ENCODE data around the gene LIME1. TPM values are rescaled to one million over a fixed set of nuclear protein-coding genes. Genes with fewer than 3 reads are reported as not detected.

Gene LIME1
- total RNA-seq, 1 donor from 2014 or later: 12.5 TPM

DNA sequence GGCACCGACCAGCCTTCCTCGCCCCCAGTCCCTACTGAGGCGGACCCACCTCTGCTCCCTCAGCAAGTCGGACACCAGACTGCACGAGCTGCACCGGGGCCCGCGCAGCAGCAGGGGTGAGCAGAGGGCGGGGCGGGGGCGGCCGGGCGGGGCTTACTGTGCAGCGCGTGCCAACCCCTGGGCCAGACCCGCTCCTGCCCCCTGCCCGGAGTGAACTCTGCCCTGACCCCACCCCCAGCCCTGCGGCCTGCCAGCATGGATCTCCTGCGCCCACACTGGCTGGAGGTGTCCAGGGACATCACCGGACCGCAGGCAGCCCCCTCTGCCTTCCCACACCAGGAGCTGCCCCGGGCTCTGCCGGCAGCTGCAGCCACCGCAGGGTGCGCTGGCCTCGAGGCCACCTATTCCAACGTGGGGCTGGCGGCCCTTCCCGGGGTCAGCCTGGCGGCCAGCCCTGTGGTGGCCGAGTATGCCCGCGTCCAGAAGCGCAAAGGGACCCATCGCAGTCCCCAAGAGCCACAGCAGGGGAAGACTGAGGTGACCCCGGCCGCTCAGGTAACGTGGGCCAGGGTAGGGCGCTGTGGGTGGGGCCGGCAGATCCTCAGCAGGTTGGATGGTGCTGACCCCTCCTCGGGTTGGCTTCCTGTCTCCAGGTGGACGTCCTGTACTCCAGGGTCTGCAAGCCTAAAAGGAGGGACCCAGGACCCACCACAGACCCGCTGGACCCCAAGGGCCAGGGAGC, 1.7 kb downstream of the LIME1 start:
- Mint-ChIP-seq H3K27ac (ENCODE audit: unreplicated experiment) (no peak overlapping the region), H3K4me3 (ENCODE audit: unreplicated experiment) (no peak overlapping the region), H3K9me3 (ENCODE audit: unreplicated experiment) (no peaks in the 10 kb centered on the region), H3K36me3 (ENCODE audit: unreplicated experiment) (peaks cover 7% of the 10 kb centered on the region), H3K27me3 (ENCODE audit: unreplicated experiment) (no peaks in the 10 kb centered on the region), H3K4me1 (ENCODE audit: unreplicated experiment) (no peaks in the 10 kb centered on the region)
- TF ChIP-seq CTCF (IDR thresholded peaks at IDR 0.05): no peak
- DNase-seq (ENCODE audit: extremely low spot score, unreplicated experiment): no peak

DNA sequence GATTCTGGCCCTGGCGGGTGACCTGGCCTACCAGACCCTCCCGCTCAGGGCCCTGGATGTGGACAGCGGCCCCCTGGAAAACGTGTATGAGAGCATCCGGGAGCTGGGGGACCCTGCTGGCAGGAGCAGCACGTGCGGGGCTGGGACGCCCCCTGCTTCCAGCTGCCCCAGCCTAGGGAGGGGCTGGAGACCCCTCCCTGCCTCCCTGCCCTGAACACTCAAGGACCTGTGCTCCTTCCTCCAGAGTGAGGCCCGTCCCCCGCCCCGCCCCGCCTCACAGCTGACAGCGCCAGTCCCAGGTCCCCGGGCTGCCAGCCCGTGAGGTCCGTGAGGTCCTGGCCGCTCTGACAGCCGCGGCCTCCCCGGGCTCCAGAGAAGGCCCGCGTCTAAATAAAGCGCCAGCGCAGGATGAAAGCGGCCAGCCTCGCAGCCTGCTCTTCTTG, 2.2 kb downstream of the LIME1 start:
- H3K4me3 Mint-ChIP-seq (ENCODE audit: unreplicated experiment): no peak overlapping the region
- DNase-seq (ENCODE audit: extremely low spot score, unreplicated experiment): no peak
- no peaks in the 10 kb centered on the region for H3K27me3 Mint-ChIP-seq (ENCODE audit: unreplicated experiment)
- H3K27ac Mint-ChIP-seq (ENCODE audit: unreplicated experiment): no peak overlapping the region
- H3K4me1 Mint-ChIP-seq (ENCODE audit: unreplicated experiment): no peaks in the 10 kb centered on the region
- no peaks in the 10 kb centered on the region for H3K9me3 Mint-ChIP-seq (ENCODE audit: unreplicated experiment)
- TF ChIP-seq CTCF (IDR thresholded peaks at IDR 0.05): no peak
- H3K36me3 Mint-ChIP-seq (ENCODE audit: unreplicated experiment): peaks cover 5% of the 10 kb centered on the region

DNA sequence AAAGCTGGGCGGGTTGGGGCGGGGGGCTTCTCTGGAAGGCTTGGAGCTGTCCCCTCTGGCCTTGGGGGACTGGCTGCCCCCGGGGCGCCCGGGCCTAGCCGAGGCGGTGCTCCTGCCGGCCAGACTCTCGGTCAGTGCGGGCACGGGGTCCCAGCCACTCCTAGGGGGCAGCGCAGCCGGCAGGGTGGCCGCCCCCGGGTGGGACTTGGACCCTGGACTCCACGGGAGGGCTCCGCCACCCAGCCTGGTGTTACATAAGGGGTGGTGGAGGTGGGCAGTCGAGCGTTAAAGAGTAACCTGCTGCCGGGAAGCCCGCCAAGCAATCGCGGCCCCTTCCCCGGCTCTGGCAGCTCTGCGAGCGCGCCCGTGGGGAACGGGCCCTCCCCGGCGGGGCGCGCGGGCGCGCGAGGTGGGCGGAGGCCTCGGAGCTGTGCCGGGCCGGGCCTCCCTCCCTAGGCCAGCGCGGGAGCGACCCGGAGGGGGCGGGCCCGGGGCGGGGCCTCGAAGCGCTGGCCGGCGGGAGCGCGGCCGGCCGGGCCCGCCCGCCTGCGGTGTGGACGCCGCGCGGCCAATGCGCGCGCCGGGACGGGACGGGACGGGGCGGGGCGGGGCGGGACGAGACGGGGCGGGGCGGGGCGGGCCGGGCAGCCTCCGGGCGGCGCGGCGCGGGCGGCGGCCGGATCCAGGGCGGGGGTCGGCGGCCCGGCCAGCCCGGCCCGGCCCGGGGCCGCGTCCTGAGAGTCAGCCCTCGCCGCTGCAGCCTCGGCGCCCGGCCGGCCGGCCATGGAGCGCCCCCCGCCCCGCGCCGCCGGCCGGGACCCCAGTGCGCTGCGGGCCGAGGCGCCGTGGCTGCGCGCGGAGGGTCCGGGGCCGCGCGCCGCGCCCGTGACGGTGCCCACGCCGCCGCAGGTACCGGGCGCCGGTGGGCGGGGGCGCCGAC, 2.9 kb downstream of the LIME1 start, which contains the start of gene SLC2A4RG:
SLC2A4RG (plus strand) TSS at position 647 of the 940 bp plus-strand sequence; CDS start at position 784, 137 bp downstream.
- H3K27me3 Mint-ChIP-seq (ENCODE audit: unreplicated experiment): no peaks in the 10 kb centered on the region
- TF ChIP-seq CTCF (IDR thresholded peaks at IDR 0.05): no peak
- peak within 1 kb of the TSS; percentile 74 for H3K4me3 Mint-ChIP-seq (ENCODE audit: unreplicated experiment)
- peak; percentile 90 for DNase-seq (ENCODE audit: extremely low spot score, unreplicated experiment)
- H3K36me3 Mint-ChIP-seq (ENCODE audit: unreplicated experiment): peaks cover 5% of the 10 kb centered on the region
- H3K27ac Mint-ChIP-seq (ENCODE audit: unreplicated experiment): peak within 1 kb of the TSS; percentile 59
- H3K9me3 Mint-ChIP-seq (ENCODE audit: unreplicated experiment): no peaks in the 10 kb centered on the region
- no peaks in the 10 kb centered on the region for H3K4me1 Mint-ChIP-seq (ENCODE audit: unreplicated experiment)

DNA sequence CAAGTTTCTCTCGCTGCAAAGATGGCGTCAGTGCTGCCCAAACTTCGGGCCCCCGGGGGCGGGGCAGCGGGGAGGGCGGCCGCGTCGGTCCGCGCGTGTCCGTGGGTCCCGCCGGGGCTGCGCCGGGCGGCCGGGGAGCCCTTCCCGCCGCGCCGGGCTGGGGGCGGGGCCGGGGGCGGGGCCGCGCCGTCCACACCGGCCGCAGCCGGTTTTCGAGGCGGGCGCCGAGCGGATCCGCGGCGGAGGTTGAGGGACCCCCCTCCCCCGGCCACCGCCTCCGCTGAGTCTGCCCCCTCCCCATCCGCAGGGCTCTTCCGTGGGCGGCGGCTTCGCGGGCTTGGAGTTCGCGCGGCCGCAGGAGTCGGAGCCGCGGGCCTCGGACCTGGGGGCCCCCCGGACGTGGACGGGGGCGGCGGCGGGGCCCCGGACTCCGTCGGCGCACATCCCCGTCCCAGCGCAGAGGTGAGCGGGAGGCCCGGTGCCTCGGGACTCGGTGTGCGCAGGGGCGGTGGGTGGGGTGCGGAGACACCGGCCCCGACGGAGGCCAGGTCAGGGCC, 3.7 kb downstream of the LIME1 start:
- Mint-ChIP-seq H3K27me3 (ENCODE audit: unreplicated experiment) (no peaks in the 10 kb centered on the region), H3K9me3 (ENCODE audit: unreplicated experiment) (no peaks in the 10 kb centered on the region), H3K4me1 (ENCODE audit: unreplicated experiment) (no peaks in the 10 kb centered on the region), H3K36me3 (ENCODE audit: unreplicated experiment) (peaks cover 5% of the 10 kb centered on the region), H3K4me3 (ENCODE audit: unreplicated experiment) (peak overlapping the region; percentile 74), H3K27ac (ENCODE audit: unreplicated experiment) (no peak overlapping the region)
- peak; percentile 87 for DNase-seq (ENCODE audit: extremely low spot score, unreplicated experiment)
- TF ChIP-seq CTCF (IDR thresholded peaks at IDR 0.05): no peak
